Lower leg skin (tissue), 3 donors: ENCODE data around the gene NFYA.

ENCODE experiments used
- POLR2A ChIP-seq, 2 donors: fragments of 450-650 bp; IDR thresholded peaks; one replicate each; pipeline ENCODE4 v1.6.1; 2016 to 2017; ENCODE audit warnings: antibody characterized with exemption in 2 of 2, mild to moderate bottlenecking in 1 of 2, moderate library complexity in 1 of 2
- TF ChIP-seq, protein P1 (sequence below), 3 donors: fragments of 450-650 bp; IDR thresholded peaks; one replicate each; pipeline ENCODE4 v1.5.1; 2016; ENCODE audit warnings: antibody characterized with exemption in 3 of 3, mild to moderate bottlenecking in 3 of 3, moderate library complexity in 2 of 3

DNA sequence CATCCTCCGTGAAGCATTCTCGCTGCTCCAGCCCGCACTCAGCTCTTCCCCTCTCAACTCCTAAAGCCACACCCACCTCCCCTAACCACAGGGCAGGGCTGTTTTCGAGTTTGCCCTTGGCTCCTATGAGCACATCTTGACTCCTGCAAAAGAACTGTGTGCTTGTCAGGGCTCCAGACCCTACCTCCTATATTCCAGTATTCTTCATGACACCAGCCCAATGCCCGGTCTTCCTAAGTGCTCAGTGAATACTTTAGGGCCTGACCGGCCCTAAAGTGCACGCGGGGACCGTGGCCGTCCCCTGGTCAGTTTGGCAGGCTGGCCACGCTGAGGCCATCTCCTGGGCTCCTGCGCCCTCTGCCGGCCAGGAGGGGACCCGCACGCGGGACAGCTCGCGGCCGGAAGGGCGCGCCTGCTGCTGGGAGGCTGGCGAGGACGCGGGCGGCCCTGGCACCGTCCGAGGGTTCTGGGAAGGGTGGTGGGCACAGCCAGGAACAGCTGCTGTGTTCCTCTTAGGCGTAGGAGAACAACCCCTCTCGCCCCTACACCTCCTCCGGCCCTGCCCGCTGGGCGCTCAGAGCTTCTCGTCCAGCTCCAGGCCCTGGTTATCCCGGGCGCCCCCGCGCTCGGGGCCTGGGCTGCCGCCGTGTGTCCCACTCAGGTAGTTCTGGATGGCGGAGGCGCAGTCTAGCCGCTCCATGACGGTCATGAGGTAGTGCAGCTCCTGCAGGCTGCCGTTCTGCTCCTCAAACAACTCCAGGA lies 44.8 kb upstream of the NFYA start:
- TF ChIP-seq, protein P1, sequence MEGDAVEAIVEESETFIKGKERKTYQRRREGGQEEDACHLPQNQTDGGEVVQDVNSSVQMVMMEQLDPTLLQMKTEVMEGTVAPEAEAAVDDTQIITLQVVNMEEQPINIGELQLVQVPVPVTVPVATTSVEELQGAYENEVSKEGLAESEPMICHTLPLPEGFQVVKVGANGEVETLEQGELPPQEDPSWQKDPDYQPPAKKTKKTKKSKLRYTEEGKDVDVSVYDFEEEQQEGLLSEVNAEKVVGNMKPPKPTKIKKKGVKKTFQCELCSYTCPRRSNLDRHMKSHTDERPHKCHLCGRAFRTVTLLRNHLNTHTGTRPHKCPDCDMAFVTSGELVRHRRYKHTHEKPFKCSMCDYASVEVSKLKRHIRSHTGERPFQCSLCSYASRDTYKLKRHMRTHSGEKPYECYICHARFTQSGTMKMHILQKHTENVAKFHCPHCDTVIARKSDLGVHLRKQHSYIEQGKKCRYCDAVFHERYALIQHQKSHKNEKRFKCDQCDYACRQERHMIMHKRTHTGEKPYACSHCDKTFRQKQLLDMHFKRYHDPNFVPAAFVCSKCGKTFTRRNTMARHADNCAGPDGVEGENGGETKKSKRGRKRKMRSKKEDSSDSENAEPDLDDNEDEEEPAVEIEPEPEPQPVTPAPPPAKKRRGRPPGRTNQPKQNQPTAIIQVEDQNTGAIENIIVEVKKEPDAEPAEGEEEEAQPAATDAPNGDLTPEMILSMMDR (IDR thresholded peaks at IDR 0.05) = peak in 1 of 3 donors; percentile 91
- no peak for TF ChIP-seq POLR2A (IDR thresholded peaks at IDR 0.05)
